Loucy (cell line): ENCODE results near the gene PIK3CD.

Experiments used
- H2AFZ ChIP-seq: fragments of 200-600 bp; sonication (generic); 2 replicates; pipeline ENCODE4 v1.6.0; 2016; ENCODE audit warnings: antibody characterized with exemption, mild to moderate bottlenecking, low read length, moderate library complexity
- H3F3A ChIP-seq: fragments of 200-600 bp; 2 replicates; pipeline ENCODE4 v1.6.0; 2016; ENCODE audit warnings: antibody characterized with exemption, low read depth, mild to moderate bottlenecking
- H3K27me3 ChIP-seq: fragments of 200-600 bp; sonication (generic); 2 replicates; pipeline ENCODE4 v1.6.1; 2014; ENCODE audit warnings: low read length, mild to moderate bottlenecking; ENCODE audit not compliant: insufficient read depth, poor library complexity, severe bottlenecking
- H3K36me3 ChIP-seq: fragments of 200-600 bp; sonication (generic); 2 replicates; pipeline ENCODE4 v1.6.1; 2016; ENCODE audit warnings: low read length; ENCODE audit not compliant: insufficient read depth
- H3K4me1 ChIP-seq: fragments of 200-600 bp; sonication (generic); 2 replicates; pipeline ENCODE4 v1.5.1; 2014; ENCODE audit warnings: low read length, mild to moderate bottlenecking; ENCODE audit not compliant: insufficient read depth, poor library complexity, severe bottlenecking
- H3K4me2 ChIP-seq: fragments of 200-600 bp; sonication (generic); 2 replicates; pipeline ENCODE4 v1.6.0; 2014; ENCODE audit warnings: antibody characterized with exemption, low read length, low read depth, mild to moderate bottlenecking; ENCODE audit not compliant: poor library complexity, severe bottlenecking
- H3K4me3 ChIP-seq: fragments of 200-600 bp; sonication (generic); 2 replicates; pipeline ENCODE4 v1.5.1; 2014; ENCODE audit warnings: low read length, mild to moderate bottlenecking, mixed read lengths; ENCODE audit not compliant: poor library complexity, severe bottlenecking
- H3K79me2 ChIP-seq: fragments of 200-600 bp; sonication (generic); 2 replicates; pipeline ENCODE4 v1.6.1; 2014; ENCODE audit warnings: low read length; ENCODE audit not compliant: insufficient read depth
- H3K9ac ChIP-seq: fragments of 200-600 bp; sonication (generic); 2 replicates; pipeline ENCODE4 v1.6.0; 2014; ENCODE audit warnings: mild to moderate bottlenecking, low read depth, low read length, moderate library complexity; ENCODE audit not compliant: poor library complexity, severe bottlenecking
- H3K9me2 ChIP-seq: fragments of 200-600 bp; sonication (generic); replicated peaks from 2 replicates; pipeline ENCODE4 v1.6.1; 2016; ENCODE audit warnings: low read depth, low read length, mixed read lengths
- H3K9me3 ChIP-seq: fragments of 200-600 bp; sonication (generic); 2 replicates; pipeline ENCODE4 v1.6.1; 2014; ENCODE audit warnings: mild to moderate bottlenecking, antibody characterized with exemption, low read length, low read depth; ENCODE audit not compliant: insufficient read depth
- H4K20me1 ChIP-seq: fragments of 200-600 bp; sonication (generic); 2 replicates; pipeline ENCODE4 v1.6.0; 2014; ENCODE audit warnings: antibody characterized with exemption, low read length, mild to moderate bottlenecking; ENCODE audit not compliant: insufficient read depth, poor library complexity, severe bottlenecking
- CTCF ChIP-seq: fragments of 200-600 bp; sonication (generic); conservative IDR thresholded peaks from 2 replicates; pipeline ENCODE4 v1.5.1; 2014; ENCODE audit warnings: mild to moderate bottlenecking, antibody characterized with exemption, low read length
- EZH2phosphoT487 ChIP-seq: fragments of 200-600 bp; IDR thresholded peaks from 2 replicates; pipeline ENCODE4 v1.6.1; 2018; ENCODE audit warnings: antibody characterized with exemption, mild to moderate bottlenecking, moderate library complexity, borderline replicate concordance

The PIK3CD gene

GRCh38 chr1:9736241-9736640 lies 84.7 kb downstream of the PIK3CD start:
- no peaks in the 10 kb centered on the region for H3K79me2 ChIP-seq
- no peaks in the 10 kb centered on the region for H3F3A ChIP-seq
- H3K4me3 ChIP-seq: no peak overlapping the region
- H3K36me3 ChIP-seq: peaks cover 93% of the 10 kb centered on the region; the same call in 1 of the 2 replicates
- no peak for TF ChIP-seq EZH2phosphoT487
- no peak for TF ChIP-seq CTCF
- H4K20me1 ChIP-seq: no peaks in the 10 kb centered on the region
- H3K4me1 ChIP-seq: no peaks in the 10 kb centered on the region
- H2AFZ ChIP-seq: no peak overlapping the region
- no peaks in the 10 kb centered on the region for H3K27me3 ChIP-seq
- no peaks in the 10 kb centered on the region for H3K9me3 ChIP-seq
- H3K4me2 ChIP-seq: no peak overlapping the region
- H3K9ac ChIP-seq: no peak overlapping the region
- H3K9me2 ChIP-seq: no peaks in the 10 kb centered on the region

DNA sequence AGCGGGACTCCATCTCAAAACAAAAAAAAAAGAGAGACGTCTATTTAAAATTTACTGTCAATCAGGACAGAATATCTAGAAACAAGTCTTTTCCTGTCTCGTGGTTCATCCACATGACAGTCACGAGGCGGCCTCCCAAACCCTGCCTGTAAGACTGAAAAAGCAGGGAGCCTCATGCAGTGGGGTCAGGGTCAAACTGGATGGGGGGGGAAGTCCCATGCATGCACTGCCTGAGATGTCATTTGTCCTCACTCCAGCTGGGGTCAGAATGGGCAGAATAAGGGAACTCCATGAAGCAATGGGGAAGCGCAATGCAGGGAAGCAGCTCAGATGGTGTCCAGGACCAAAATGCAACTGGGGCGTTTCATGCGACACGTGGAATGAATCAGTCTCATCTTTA lies 85.5 kb downstream of the PIK3CD start:
- no peaks in the 10 kb centered on the region for H3K27me3 ChIP-seq
- H3K4me1 ChIP-seq: no peaks in the 10 kb centered on the region
- H3K9me2 ChIP-seq: no peaks in the 10 kb centered on the region
- no peaks in the 10 kb centered on the region for H4K20me1 ChIP-seq
- no peak overlapping the region for H2AFZ ChIP-seq
- H3K4me2 ChIP-seq: no peak overlapping the region
- no peaks in the 10 kb centered on the region for H3K79me2 ChIP-seq
- H3K36me3 ChIP-seq: peaks cover 93% of the 10 kb centered on the region; the same call in 1 of the 2 replicates
- no peaks in the 10 kb centered on the region for H3K9me3 ChIP-seq
- H3K4me3 ChIP-seq: no peak overlapping the region
- TF ChIP-seq EZH2phosphoT487 (no peak), CTCF (no peak)
- H3F3A ChIP-seq: no peaks in the 10 kb centered on the region
- H3K9ac ChIP-seq: no peak overlapping the region

GRCh38 chr1:9737671-9738070 lies 86.1 kb downstream of the PIK3CD start:
- no peak overlapping the region for H3K4me3 ChIP-seq
- no peaks in the 10 kb centered on the region for H3F3A ChIP-seq
- H3K79me2 ChIP-seq: no peaks in the 10 kb centered on the region
- no peak overlapping the region for H2AFZ ChIP-seq
- H3K9ac ChIP-seq: no peak overlapping the region
- no peaks in the 10 kb centered on the region for H3K9me2 ChIP-seq
- H3K27me3 ChIP-seq: no peaks in the 10 kb centered on the region
- H3K4me2 ChIP-seq: no peak overlapping the region
- no peaks in the 10 kb centered on the region for H3K9me3 ChIP-seq
- no peaks in the 10 kb centered on the region for H3K4me1 ChIP-seq
- H3K36me3 ChIP-seq: peaks cover 89% of the 10 kb centered on the region; the same call in 1 of the 2 replicates
- no peaks in the 10 kb centered on the region for H4K20me1 ChIP-seq
- TF ChIP-seq EZH2phosphoT487 (no peak), CTCF (no peak)
